ENCODE data around the gene MRPL1.

GRCh38 chr4:77845929-77846328 lies 16.7 kb upstream of the MRPL1 start:
- no peak for TF ChIP-seq CTCF (IDR thresholded peaks at IDR 0.05)
- no peak for TF ChIP-seq POLR2A (IDR thresholded peaks at IDR 0.05)
- TF ChIP-seq POLR2AphosphoS5 (IDR thresholded peaks at IDR 0.05), result no peak

Data from breast epithelium (tissue), 3 donors.